CD14-positive monocyte (primary cell): ENCODE data around the gene EXD3. TPM values are rescaled to one million over a fixed set of nuclear protein-coding genes. Genes with fewer than 3 reads are reported as not detected.

Experiments
- DNase-seq, 3 donors: peaks; one replicate each; pipeline ENCODE4 v3.0.0-alpha.2; 2011 to 2022
- H2AFZ ChIP-seq: 2 replicates; pipeline ENCODE4 v1.6.0; 2012; ENCODE audit warnings: mild to moderate bottlenecking, low read depth, low read length, inconsistent platforms; ENCODE audit not compliant: insufficient read depth, poor library complexity, severe bottlenecking
- H3K27ac ChIP-seq, 2 donors: 1 replicate in 1 of 2; 2 replicates in 1 of 2; pipeline ENCODE4 v1.5.1; 2012 to 2013; ENCODE audit warnings: low read length in 2 of 2, control low read depth in 1 of 2, inconsistent platforms in 1 of 2, low read depth in 1 of 2, mild to moderate bottlenecking in 1 of 2
- H3K27me3 ChIP-seq, 2 donors: one replicate each; pipeline versions ENCODE4 v1.6.0 to v1.6.1; 2011 to 2013; ENCODE audit warnings: low read length in 2 of 2; ENCODE audit not compliant: control insufficient read depth in 2 of 2, insufficient read depth in 2 of 2
- H3K36me3 ChIP-seq, 2 donors: replicated peaks in 1 of 2; 1 replicate in 1 of 2; 2 replicates in 1 of 2; pipeline versions ENCODE4 v1.5.1 to v1.6.1; 2012 to 2013; ENCODE audit warnings: low read length in 2 of 2, control low read depth in 1 of 2, inconsistent platforms in 1 of 2, mild to moderate bottlenecking in 1 of 2; ENCODE audit not compliant: insufficient read depth in 2 of 2, control insufficient read depth in 1 of 2
- H3K4me1 ChIP-seq, 2 donors: 1 replicate in 1 of 2; 2 replicates in 1 of 2; pipeline versions ENCODE4 v1.5.1 to v1.6.1; 2012 to 2013; ENCODE audit warnings: low read length in 2 of 2, control low read depth in 1 of 2, inconsistent platforms in 1 of 2, mild to moderate bottlenecking in 1 of 2, moderate library complexity in 1 of 2; ENCODE audit not compliant: insufficient read depth in 2 of 2, control insufficient read depth in 1 of 2
- H3K4me2 ChIP-seq: replicated peaks from 2 replicates; pipeline ENCODE3; 2012; ENCODE audit warnings: low read length, moderate library complexity, mild to moderate bottlenecking; ENCODE audit not compliant: poor library complexity, severe bottlenecking; ENCODE audit errors: extremely low read depth
- H3K4me3 ChIP-seq, 3 experiments: fragments of 200-600 bp in 1 of 3; sonication (generic) in 1 of 3; replicated peaks in 1 of 3; 1 replicate in 2 of 3; 2 replicates in 1 of 3; pipeline ENCODE4 v1.5.1; 2011 to 2013; ENCODE audit warnings: low read length in 3 of 3, mild to moderate bottlenecking in 3 of 3, control low read depth in 2 of 3, low read depth in 2 of 3, inconsistent platforms in 1 of 3, moderate library complexity in 1 of 3
- H3K79me2 ChIP-seq: 2 replicates; pipeline ENCODE4 v1.6.0; 2012; ENCODE audit warnings: mild to moderate bottlenecking, control low read depth, inconsistent platforms, low read length, moderate library complexity; ENCODE audit not compliant: insufficient read depth
- H3K9ac ChIP-seq: 2 replicates; pipeline ENCODE4 v1.6.0; 2017; ENCODE audit warnings: low read length, mild to moderate bottlenecking; ENCODE audit not compliant: insufficient read depth, poor library complexity, severe bottlenecking
- H3K9me3 ChIP-seq, 2 donors: replicated peaks in 1 of 2; 1 replicate in 1 of 2; 2 replicates in 1 of 2; pipeline versions ENCODE4 v1.5.1 to v1.6.1; 2012 to 2013; ENCODE audit warnings: low read length in 2 of 2, control low read depth in 1 of 2; ENCODE audit not compliant: control insufficient read depth in 1 of 2, insufficient read depth in 1 of 2
- H4K20me1 ChIP-seq: 2 replicates; pipeline ENCODE4 v1.6.0; 2012; ENCODE audit warnings: mild to moderate bottlenecking, low read length, control low read depth, moderate library complexity; ENCODE audit not compliant: insufficient read depth
- H3K27ac Mint-ChIP-seq, 7 donors: one replicate each; pipeline ENCODE4 v1.8.0; 2020; ENCODE audit warnings: mild to moderate bottlenecking in 7 of 7, mixed read lengths in 7 of 7, moderate library complexity in 6 of 7, inconsistent platforms in 2 of 7
- H3K27me3 Mint-ChIP-seq, 3 donors: one replicate each; pipeline ENCODE4 v1.8.0; 2021 to 2022; ENCODE audit warnings: low read depth in 3 of 3, mild to moderate bottlenecking in 3 of 3, mixed read lengths in 3 of 3, moderate library complexity in 3 of 3, inconsistent platforms in 1 of 3
- H3K36me3 Mint-ChIP-seq, 2 donors: one replicate each; pipeline ENCODE4 v1.8.0; 2020; ENCODE audit warnings: mixed read lengths in 2 of 2, inconsistent platforms in 1 of 2, mild to moderate bottlenecking in 1 of 2
- H3K4me1 Mint-ChIP-seq: one replicate; pipeline ENCODE4 v1.8.0; 2020; ENCODE audit warnings: mild to moderate bottlenecking, mixed read lengths
- H3K4me3 Mint-ChIP-seq, 2 donors: one replicate each; pipeline ENCODE4 v1.8.0; 2020; ENCODE audit warnings: mild to moderate bottlenecking in 2 of 2, mixed read lengths in 2 of 2, moderate library complexity in 1 of 2
- H3K9me3 Mint-ChIP-seq, 7 donors: one replicate each; pipeline ENCODE4 v1.8.0; 2020 to 2022; ENCODE audit warnings: mixed read lengths in 7 of 7, mild to moderate bottlenecking in 6 of 7, moderate library complexity in 6 of 7, inconsistent platforms in 2 of 7
- WGBS: methylation state at CpG from one replicate; pipeline ENCODE4 v1.1.5; 2013; ENCODE audit warnings: missing lambda C conversion rate; ENCODE audit not compliant: insufficient coverage; 5-methylcytosine and 5-hydroxymethylcytosine counted together
- intact Hi-C, 2 donors: fragments of 100-400 bp; cut with micrococcal nuclease; formaldehyde crosslinking; loops; one replicate each; pipeline versions ENCODE4 v1.15.0 to v1.15.1; 2023
- polyA plus RNA-seq, 3 donors: library from polyadenylated mRNA; depleted of rRNA in 1 of 3; unstranded in 2 of 3; stranded (reverse) in 1 of 3; fragments of 300-500 nt in 2 of 3; fragments of >200 nt in 1 of 3; fragmentation: Illumina TruSeq in 2 of 3; gene quantifications; 1 replicate in 2 of 3; 2 replicates in 1 of 3; pipeline ENCODE4 v1.2.3, GENCODE V29; 2012 to 2021
- TF ChIP-seq, protein P1 (sequence below): fragments of 200-600 bp; IDR thresholded peaks from one replicate; pipeline ENCODE4 v1.8.0; 2022; ENCODE audit warnings: antibody characterized with exemption, mild to moderate bottlenecking

EXD3 gene
- polyA plus RNA-seq, 3 donors = 2.0 to 10.8 (median 3.0) TPM

DNA sequence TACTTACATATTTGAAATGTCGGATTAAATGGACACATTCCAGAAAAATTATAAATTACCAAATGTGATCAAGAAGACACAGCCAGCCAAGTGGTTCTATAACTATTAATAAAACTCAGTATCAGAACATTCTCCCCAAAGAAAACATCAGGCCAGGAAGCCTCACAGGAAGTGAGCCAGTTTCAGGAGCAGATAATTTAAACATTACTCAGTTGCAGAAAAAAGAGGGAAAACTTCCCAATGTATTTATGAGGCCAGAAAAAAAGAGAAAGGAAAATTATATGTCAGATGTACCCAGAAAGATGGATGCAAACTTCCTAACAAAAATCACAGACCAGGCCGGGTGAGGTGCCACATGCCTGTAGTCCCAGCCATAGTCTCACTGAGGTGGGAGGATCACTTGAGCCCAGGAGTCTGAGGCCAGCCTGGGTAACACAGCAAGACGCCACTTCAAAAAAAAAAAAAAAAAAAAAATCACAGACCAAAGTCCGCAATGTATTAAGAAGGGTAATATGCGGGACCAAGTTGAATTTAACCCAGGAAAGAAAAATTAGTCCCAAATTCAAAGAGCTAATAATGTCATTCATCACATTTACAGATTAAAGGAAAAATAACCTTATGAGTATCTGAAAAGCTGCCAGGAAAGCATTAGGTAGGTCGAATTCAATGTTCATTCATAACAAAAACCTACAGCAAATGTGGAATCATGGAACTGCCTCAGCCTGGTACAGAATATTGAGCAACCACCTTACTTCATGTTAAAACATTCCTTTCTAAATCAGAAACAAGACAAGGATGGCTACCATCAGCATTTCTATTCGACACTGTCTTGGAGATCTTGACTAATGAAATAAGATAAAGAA lies 83.7 kb downstream of the EXD3 start:
- H3K4me2 ChIP-seq = no peak overlapping the region
- peaks cover 4 to 19% of the 10 kb centered on the region in 2 donors for H3K9me3 ChIP-seq
- 100% methylated on average over 1 of the region's 7 CpGs for WGBS
- TF ChIP-seq, protein P1, sequence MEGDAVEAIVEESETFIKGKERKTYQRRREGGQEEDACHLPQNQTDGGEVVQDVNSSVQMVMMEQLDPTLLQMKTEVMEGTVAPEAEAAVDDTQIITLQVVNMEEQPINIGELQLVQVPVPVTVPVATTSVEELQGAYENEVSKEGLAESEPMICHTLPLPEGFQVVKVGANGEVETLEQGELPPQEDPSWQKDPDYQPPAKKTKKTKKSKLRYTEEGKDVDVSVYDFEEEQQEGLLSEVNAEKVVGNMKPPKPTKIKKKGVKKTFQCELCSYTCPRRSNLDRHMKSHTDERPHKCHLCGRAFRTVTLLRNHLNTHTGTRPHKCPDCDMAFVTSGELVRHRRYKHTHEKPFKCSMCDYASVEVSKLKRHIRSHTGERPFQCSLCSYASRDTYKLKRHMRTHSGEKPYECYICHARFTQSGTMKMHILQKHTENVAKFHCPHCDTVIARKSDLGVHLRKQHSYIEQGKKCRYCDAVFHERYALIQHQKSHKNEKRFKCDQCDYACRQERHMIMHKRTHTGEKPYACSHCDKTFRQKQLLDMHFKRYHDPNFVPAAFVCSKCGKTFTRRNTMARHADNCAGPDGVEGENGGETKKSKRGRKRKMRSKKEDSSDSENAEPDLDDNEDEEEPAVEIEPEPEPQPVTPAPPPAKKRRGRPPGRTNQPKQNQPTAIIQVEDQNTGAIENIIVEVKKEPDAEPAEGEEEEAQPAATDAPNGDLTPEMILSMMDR = no peak
- H2AFZ ChIP-seq = no peak overlapping the region
- H3K4me3 ChIP-seq = no peak overlapping the region
- Mint-ChIP-seq H3K27ac (no peak overlapping the region), H3K27me3 (peaks cover 0 to 6% (median 3%) of the 10 kb centered on the region in 3 donors), H3K36me3 (no peaks in the 10 kb centered on the region), H3K4me1 (no peaks in the 10 kb centered on the region), H3K9me3 (peaks cover 4 to 29% (median 23%) of the 10 kb centered on the region in 7 donors), H3K4me3 (no peak overlapping the region)
- no peak overlapping the region for H3K27ac ChIP-seq
- H3K27me3 ChIP-seq = no peaks in the 10 kb centered on the region
- no peak for DNase-seq
- no peaks in the 10 kb centered on the region for H3K36me3 ChIP-seq
- no peaks in the 10 kb centered on the region for H3K4me1 ChIP-seq
- intact Hi-C loops = no loop called here
- H4K20me1 ChIP-seq = no peaks in the 10 kb centered on the region
- no peak overlapping the region for H3K9ac ChIP-seq
- H3K79me2 ChIP-seq = no peaks in the 10 kb centered on the region

DNA sequence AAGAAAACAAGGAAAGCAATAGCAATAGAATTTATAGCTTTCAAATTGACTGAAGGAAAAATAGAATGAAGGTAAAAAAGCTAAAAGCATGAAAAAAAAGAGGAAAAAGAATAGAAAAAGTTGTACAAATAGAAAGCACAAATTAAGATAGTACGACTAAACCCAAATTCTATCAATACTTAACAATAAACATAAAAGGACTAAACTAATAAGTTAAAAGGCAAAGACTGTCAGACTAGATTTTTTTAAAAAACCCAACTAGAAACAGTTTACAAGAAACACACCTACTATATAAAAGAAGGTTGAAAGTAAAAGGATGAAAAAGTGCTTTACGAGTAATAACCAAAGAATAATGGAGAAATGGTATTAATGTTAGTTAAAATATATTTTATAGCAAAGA lies 86.2 kb downstream of the EXD3 start:
- H2AFZ ChIP-seq = no peak overlapping the region
- H3K4me1 Mint-ChIP-seq = no peaks in the 10 kb centered on the region
- no peak overlapping the region for H3K27ac Mint-ChIP-seq
- no peak overlapping the region for H3K4me2 ChIP-seq
- peaks cover 4 to 10% of the 10 kb centered on the region in 2 donors for H3K9me3 ChIP-seq
- no peak overlapping the region for H3K9ac ChIP-seq
- H3K9me3 Mint-ChIP-seq = peaks cover 4 to 24% (median 15%) of the 10 kb centered on the region in 7 donors
- DNase-seq = no peak
- no peak overlapping the region for H3K27ac ChIP-seq
- no peaks in the 10 kb centered on the region for H3K36me3 ChIP-seq
- H3K4me1 ChIP-seq = no peaks in the 10 kb centered on the region
- H4K20me1 ChIP-seq = no peaks in the 10 kb centered on the region
- no peak overlapping the region for H3K4me3 ChIP-seq
- H3K79me2 ChIP-seq = no peaks in the 10 kb centered on the region
- TF ChIP-seq, protein P1 = no peak
- no peaks in the 10 kb centered on the region for H3K27me3 ChIP-seq
- no peak overlapping the region for H3K4me3 Mint-ChIP-seq
- no CpG with 5 or more reads among the region's 2 CpGs for WGBS
- H3K27me3 Mint-ChIP-seq = peaks cover 0 to 6% (median 3%) of the 10 kb centered on the region in 3 donors
- intact Hi-C loops = no loop called here
- no peaks in the 10 kb centered on the region for H3K36me3 Mint-ChIP-seq
